ENCODE results near the gene AGXT. TPM values are rescaled to one million over a fixed set of nuclear protein-coding genes. Genes with fewer than 3 reads are reported as not detected.
A peak's percentile ranks its signal among the peaks of the same experiment; 100 is the strongest.

AGXT gene
- total RNA-seq, 2 experiments from 2014 or later: not detected

- intact Hi-C loops (cut with DNase I, micrococcal nuclease): no loop called here
- CTCF ChIA-PET: interaction anchor here (0.6 kb wide), 1 partner anchor 259 kb away, joined by 3 read pairs; no protein-coding TSS in a partner anchor
- no peaks in the 10 kb centered on the region for H3K9me3 Mint-ChIP-seq (ENCODE audit: low read depth)
Observed at GRCh38 chr2:240917684-240918257, 49.1 kb downstream of the AGXT start.

GRCh38 chr2:240918258-240919091 lies 49.9 kb downstream of the AGXT start:
- H3K9me3 Mint-ChIP-seq (ENCODE audit: low read depth): no peaks in the 10 kb centered on the region
- H3K4me3 Mint-ChIP-seq: no peak overlapping the region
- no peak for ATAC-seq
- no peaks in the 10 kb centered on the region for H3K36me3 Mint-ChIP-seq (ENCODE audit: low read depth)
- H3K4me1 Mint-ChIP-seq: no peaks in the 10 kb centered on the region
- intact Hi-C loops (cut with DNase I, micrococcal nuclease): no loop called here
- CTCF ChIA-PET: interaction anchor here (0.6 kb wide), 1 partner anchor 258 kb away, joined by 3 read pairs; no protein-coding TSS in a partner anchor
- POLR2A ChIA-PET: no interaction called here
- no peak overlapping the region for H3K27ac Mint-ChIP-seq
- DNase-seq: peak; percentile 4
- H3K27me3 Mint-ChIP-seq: peaks cover 8% of the 10 kb centered on the region

More at GRCh38 chr2:240917684-240918257, 49.1 kb downstream of the AGXT start:
- Mint-ChIP-seq H3K27me3 (peaks cover 8% of the 10 kb centered on the region), H3K27ac (no peak overlapping the region), H3K36me3 (ENCODE audit: low read depth) (no peaks in the 10 kb centered on the region), H3K4me3 (no peak overlapping the region), H3K4me1 (no peaks in the 10 kb centered on the region)
- POLR2A ChIA-PET: no interaction called here
- DNase-seq: peak; percentile 3
- no peak for ATAC-seq

GRCh38 chr2:240919161-240919781 lies 50.6 kb downstream of the AGXT start:
- ChIA-PET POLR2A (no interaction called here), CTCF (no interaction called here)
- DNase-seq (peak; percentile 3), ATAC-seq (no peak)
- Mint-ChIP-seq H3K4me3 (no peak overlapping the region), H3K36me3 (ENCODE audit: low read depth) (no peaks in the 10 kb centered on the region), H3K27ac (no peak overlapping the region), H3K27me3 (peaks cover 8% of the 10 kb centered on the region), H3K9me3 (ENCODE audit: low read depth) (no peaks in the 10 kb centered on the region), H3K4me1 (no peaks in the 10 kb centered on the region)
- intact Hi-C loops (cut with DNase I, micrococcal nuclease): no loop called here

GRCh38 chr2:240919786-240920782 lies 51.5 kb downstream of the AGXT start:
- H3K36me3 Mint-ChIP-seq (ENCODE audit: low read depth): no peaks in the 10 kb centered on the region
- ATAC-seq (no peak), DNase-seq (peak; percentile 5)
- ChIA-PET CTCF (interaction anchor here (0.6 kb wide), 1 partner anchor 245 kb away, joined by 3 read pairs; no protein-coding TSS in a partner anchor), POLR2A (no interaction called here)
- H3K4me3 Mint-ChIP-seq: no peak overlapping the region
- no peaks in the 10 kb centered on the region for H3K9me3 Mint-ChIP-seq (ENCODE audit: low read depth)
- no peak overlapping the region for H3K27ac Mint-ChIP-seq
- H3K27me3 Mint-ChIP-seq: peaks cover 8% of the 10 kb centered on the region
- H3K4me1 Mint-ChIP-seq: no peaks in the 10 kb centered on the region
- intact Hi-C loops (cut with DNase I, micrococcal nuclease): no loop called here

- no peak for DNase-seq
- intact Hi-C loops (cut with DNase I, micrococcal nuclease): no loop called here
- CTCF ChIA-PET: interaction anchor here (0.6 kb wide), 1 partner anchor 244 kb away, joined by 3 read pairs; no protein-coding TSS in a partner anchor
Observed at GRCh38 chr2:240920783-240921231, 52.2 kb downstream of the AGXT start.

GRCh38 chr2:240921311-240921994 lies 52.8 kb downstream of the AGXT start:
- Mint-ChIP-seq H3K9me3 (ENCODE audit: low read depth) (no peaks in the 10 kb centered on the region), H3K4me1 (no peaks in the 10 kb centered on the region), H3K27ac (no peak overlapping the region), H3K36me3 (ENCODE audit: low read depth) (no peaks in the 10 kb centered on the region), H3K4me3 (no peak overlapping the region), H3K27me3 (peaks cover 4% of the 10 kb centered on the region)
- ChIA-PET POLR2A (no interaction called here), CTCF (interaction anchor here (0.6 to 1.0 kb wide), 2 partner anchors 40 to 243 kb away, joined by 3 read pairs; no protein-coding TSS in a partner anchor)
- DNase-seq (peak; percentile 13), ATAC-seq (no peak)
- intact Hi-C loops (cut with DNase I, micrococcal nuclease): no loop called here

More at GRCh38 chr2:240920783-240921231, 52.2 kb downstream of the AGXT start:
- POLR2A ChIA-PET: no interaction called here
- Mint-ChIP-seq H3K4me1 (no peaks in the 10 kb centered on the region), H3K27me3 (peaks cover 4% of the 10 kb centered on the region), H3K36me3 (ENCODE audit: low read depth) (no peaks in the 10 kb centered on the region), H3K4me3 (no peak overlapping the region), H3K9me3 (ENCODE audit: low read depth) (no peaks in the 10 kb centered on the region), H3K27ac (no peak overlapping the region)
- ATAC-seq: no peak

- Mint-ChIP-seq H3K4me3 (no peak overlapping the region), H3K36me3 (ENCODE audit: low read depth) (no peaks in the 10 kb centered on the region), H3K4me1 (no peaks in the 10 kb centered on the region), H3K27ac (no peak overlapping the region), H3K27me3 (peaks cover 4% of the 10 kb centered on the region), H3K9me3 (ENCODE audit: low read depth) (no peaks in the 10 kb centered on the region)
- DNase-seq (no peak), ATAC-seq (no peak)
- ChIA-PET CTCF (interaction anchor here (1.0 kb wide), 1 partner anchor 41 kb away, joined by 3 read pairs; no protein-coding TSS in a partner anchor), POLR2A (no interaction called here)
- intact Hi-C loops (cut with DNase I, micrococcal nuclease): no loop called here
Observed at GRCh38 chr2:240921995-240922244, 53.3 kb downstream of the AGXT start.

- H3K4me1 Mint-ChIP-seq: no peaks in the 10 kb centered on the region
- ATAC-seq (no peak), DNase-seq (peak; percentile 3)
- H3K36me3 Mint-ChIP-seq (ENCODE audit: low read depth): no peaks in the 10 kb centered on the region
- H3K9me3 Mint-ChIP-seq (ENCODE audit: low read depth): no peaks in the 10 kb centered on the region
- no peak overlapping the region for H3K27ac Mint-ChIP-seq
- H3K4me3 Mint-ChIP-seq: no peak overlapping the region
- intact Hi-C loops (cut with DNase I, micrococcal nuclease): no loop called here
- no peaks in the 10 kb centered on the region for H3K27me3 Mint-ChIP-seq
- POLR2A ChIA-PET: no interaction called here
- CTCF ChIA-PET: interaction anchor here (1.0 kb wide), 1 partner anchor 41 kb away, joined by 3 read pairs; no protein-coding TSS in a partner anchor
Observed at GRCh38 chr2:240922245-240922981, 53.8 kb downstream of the AGXT start.

- Mint-ChIP-seq H3K27ac (no peak overlapping the region), H3K4me3 (no peak overlapping the region), H3K4me1 (no peaks in the 10 kb centered on the region), H3K36me3 (ENCODE audit: low read depth) (no peaks in the 10 kb centered on the region), H3K27me3 (no peaks in the 10 kb centered on the region), H3K9me3 (ENCODE audit: low read depth) (no peaks in the 10 kb centered on the region)
- ATAC-seq (no peak), DNase-seq (peak; percentile 8)
- intact Hi-C loops (cut with DNase I, micrococcal nuclease): no loop called here
- ChIA-PET CTCF (no interaction called here), POLR2A (no interaction called here)
Observed at GRCh38 chr2:240922982-240923537, 54.4 kb downstream of the AGXT start.

- ChIA-PET POLR2A (no interaction called here), CTCF (no interaction called here)
- Mint-ChIP-seq H3K9me3 (ENCODE audit: low read depth) (no peaks in the 10 kb centered on the region), H3K4me3 (no peak overlapping the region), H3K4me1 (no peaks in the 10 kb centered on the region), H3K36me3 (ENCODE audit: low read depth) (no peaks in the 10 kb centered on the region), H3K27me3 (no peaks in the 10 kb centered on the region), H3K27ac (no peak overlapping the region)
- peak; percentile 16 for ATAC-seq
- no peak for DNase-seq
- intact Hi-C loops (cut with DNase I, micrococcal nuclease): no loop called here
Observed at GRCh38 chr2:240925191-240925567, 56.6 kb downstream of the AGXT start.
